ENCODE results near the gene POLA2. TPM values are rescaled to one million over a fixed set of nuclear protein-coding genes. Genes with fewer than 3 reads are reported as not detected.

The POLA2 gene
- total and polyA plus RNA-seq, 9 of the 15 experiments (the other 6 are each of a cell fraction or from before 2014, with no cell fraction given) = 2.7 to 134 (median 44.4) TPM

DNA sequence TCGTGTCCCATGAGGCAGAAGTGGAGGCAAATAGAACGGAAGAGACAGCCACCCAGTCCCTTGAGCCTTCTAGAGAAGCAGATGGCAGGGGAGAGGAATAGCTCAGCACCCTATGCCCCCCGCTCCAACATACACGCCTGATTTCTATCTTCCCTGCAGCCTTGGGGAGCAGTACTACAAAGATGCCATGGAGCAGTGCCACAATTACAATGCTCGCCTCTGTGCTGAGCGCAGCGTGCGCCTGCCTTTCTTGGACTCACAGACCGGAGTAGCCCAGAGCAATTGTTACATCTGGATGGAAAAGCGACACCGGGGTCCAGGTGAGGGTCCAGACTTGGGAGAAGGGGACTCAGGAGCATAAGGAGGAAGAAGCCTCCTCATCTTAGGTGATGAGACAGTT lies 78.5 kb downstream of the POLA2 start (continued):
- TF ChIP-seq, protein P1, sequence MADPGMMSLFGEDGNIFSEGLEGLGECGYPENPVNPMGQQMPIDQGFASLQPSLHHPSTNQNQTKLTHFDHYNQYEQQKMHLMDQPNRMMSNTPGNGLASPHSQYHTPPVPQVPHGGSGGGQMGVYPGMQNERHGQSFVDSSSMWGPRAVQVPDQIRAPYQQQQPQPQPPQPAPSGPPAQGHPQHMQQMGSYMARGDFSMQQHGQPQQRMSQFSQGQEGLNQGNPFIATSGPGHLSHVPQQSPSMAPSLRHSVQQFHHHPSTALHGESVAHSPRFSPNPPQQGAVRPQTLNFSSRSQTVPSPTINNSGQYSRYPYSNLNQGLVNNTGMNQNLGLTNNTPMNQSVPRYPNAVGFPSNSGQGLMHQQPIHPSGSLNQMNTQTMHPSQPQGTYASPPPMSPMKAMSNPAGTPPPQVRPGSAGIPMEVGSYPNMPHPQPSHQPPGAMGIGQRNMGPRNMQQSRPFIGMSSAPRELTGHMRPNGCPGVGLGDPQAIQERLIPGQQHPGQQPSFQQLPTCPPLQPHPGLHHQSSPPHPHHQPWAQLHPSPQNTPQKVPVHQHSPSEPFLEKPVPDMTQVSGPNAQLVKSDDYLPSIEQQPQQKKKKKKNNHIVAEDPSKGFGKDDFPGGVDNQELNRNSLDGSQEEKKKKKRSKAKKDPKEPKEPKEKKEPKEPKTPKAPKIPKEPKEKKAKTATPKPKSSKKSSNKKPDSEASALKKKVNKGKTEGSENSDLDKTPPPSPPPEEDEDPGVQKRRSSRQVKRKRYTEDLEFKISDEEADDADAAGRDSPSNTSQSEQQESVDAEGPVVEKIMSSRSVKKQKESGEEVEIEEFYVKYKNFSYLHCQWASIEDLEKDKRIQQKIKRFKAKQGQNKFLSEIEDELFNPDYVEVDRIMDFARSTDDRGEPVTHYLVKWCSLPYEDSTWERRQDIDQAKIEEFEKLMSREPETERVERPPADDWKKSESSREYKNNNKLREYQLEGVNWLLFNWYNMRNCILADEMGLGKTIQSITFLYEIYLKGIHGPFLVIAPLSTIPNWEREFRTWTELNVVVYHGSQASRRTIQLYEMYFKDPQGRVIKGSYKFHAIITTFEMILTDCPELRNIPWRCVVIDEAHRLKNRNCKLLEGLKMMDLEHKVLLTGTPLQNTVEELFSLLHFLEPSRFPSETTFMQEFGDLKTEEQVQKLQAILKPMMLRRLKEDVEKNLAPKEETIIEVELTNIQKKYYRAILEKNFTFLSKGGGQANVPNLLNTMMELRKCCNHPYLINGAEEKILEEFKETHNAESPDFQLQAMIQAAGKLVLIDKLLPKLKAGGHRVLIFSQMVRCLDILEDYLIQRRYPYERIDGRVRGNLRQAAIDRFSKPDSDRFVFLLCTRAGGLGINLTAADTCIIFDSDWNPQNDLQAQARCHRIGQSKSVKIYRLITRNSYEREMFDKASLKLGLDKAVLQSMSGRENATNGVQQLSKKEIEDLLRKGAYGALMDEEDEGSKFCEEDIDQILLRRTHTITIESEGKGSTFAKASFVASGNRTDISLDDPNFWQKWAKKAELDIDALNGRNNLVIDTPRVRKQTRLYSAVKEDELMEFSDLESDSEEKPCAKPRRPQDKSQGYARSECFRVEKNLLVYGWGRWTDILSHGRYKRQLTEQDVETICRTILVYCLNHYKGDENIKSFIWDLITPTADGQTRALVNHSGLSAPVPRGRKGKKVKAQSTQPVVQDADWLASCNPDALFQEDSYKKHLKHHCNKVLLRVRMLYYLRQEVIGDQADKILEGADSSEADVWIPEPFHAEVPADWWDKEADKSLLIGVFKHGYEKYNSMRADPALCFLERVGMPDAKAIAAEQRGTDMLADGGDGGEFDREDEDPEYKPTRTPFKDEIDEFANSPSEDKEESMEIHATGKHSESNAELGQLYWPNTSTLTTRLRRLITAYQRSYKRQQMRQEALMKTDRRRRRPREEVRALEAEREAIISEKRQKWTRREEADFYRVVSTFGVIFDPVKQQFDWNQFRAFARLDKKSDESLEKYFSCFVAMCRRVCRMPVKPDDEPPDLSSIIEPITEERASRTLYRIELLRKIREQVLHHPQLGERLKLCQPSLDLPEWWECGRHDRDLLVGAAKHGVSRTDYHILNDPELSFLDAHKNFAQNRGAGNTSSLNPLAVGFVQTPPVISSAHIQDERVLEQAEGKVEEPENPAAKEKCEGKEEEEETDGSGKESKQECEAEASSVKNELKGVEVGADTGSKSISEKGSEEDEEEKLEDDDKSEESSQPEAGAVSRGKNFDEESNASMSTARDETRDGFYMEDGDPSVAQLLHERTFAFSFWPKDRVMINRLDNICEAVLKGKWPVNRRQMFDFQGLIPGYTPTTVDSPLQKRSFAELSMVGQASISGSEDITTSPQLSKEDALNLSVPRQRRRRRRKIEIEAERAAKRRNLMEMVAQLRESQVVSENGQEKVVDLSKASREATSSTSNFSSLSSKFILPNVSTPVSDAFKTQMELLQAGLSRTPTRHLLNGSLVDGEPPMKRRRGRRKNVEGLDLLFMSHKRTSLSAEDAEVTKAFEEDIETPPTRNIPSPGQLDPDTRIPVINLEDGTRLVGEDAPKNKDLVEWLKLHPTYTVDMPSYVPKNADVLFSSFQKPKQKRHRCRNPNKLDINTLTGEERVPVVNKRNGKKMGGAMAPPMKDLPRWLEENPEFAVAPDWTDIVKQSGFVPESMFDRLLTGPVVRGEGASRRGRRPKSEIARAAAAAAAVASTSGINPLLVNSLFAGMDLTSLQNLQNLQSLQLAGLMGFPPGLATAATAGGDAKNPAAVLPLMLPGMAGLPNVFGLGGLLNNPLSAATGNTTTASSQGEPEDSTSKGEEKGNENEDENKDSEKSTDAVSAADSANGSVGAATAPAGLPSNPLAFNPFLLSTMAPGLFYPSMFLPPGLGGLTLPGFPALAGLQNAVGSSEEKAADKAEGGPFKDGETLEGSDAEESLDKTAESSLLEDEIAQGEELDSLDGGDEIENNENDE (IDR thresholded peaks at IDR 0.05; ENCODE audit: low read depth, low read length) = no peak
- no peak for TF ChIP-seq CBFA2T3 (IDR thresholded peaks at IDR 0.05)
- TF ChIP-seq VEZF1 (CRISPR knock-in tag; IDR thresholded peaks at IDR 0.05) = no peak
- TF ChIP-seq DIDO1 (tag; IDR thresholded peaks at IDR 0.05; ENCODE audit: low read depth) = no peak
- TF ChIP-seq HMG20B (CRISPR knock-in tag; IDR thresholded peaks at IDR 0.05) = no peak
- TF ChIP-seq MECOM (CRISPR knock-in tag; IDR thresholded peaks at IDR 0.05) = no peak
- TF ChIP-seq TRIM25 (IDR thresholded peaks at IDR 0.05; ENCODE audit: borderline replicate concordance) = no peak
- no peak for TF ChIP-seq NBN (IDR thresholded peaks at IDR 0.05; ENCODE audit: low read depth)
